C4-2B (cell line): ENCODE measurements around the gene CACNG7.

Experiments used
- CTCF ChIP-seq: fragments of 450-650 bp; conservative IDR thresholded peaks from 2 replicates; pipeline ENCODE4 v1.5.1; 2017; ENCODE audit warnings: mild to moderate bottlenecking
- ZFX ChIP-seq: fragments of 450-650 bp; IDR thresholded peaks from 2 replicates; pipeline ENCODE4 v1.6.1; 2017

GRCh38 chr19:53867225-53868090, 41.6 kb upstream of the CACNG7 start, which contains the start of gene MYADM:
- TF ChIP-seq CTCF (no peak), ZFX (no peak)
